HepG2 (cell line): Measurements from ENCODE around the gene FAM219A. TPM values are rescaled to one million over a fixed set of nuclear protein-coding genes. Genes with fewer than 3 reads are reported as not detected.

Experiments used
- ATAC-seq: fragments of 200-7000 bp; cut with Tn5 transposase; 3 replicates; pipeline ENCODE4 v1.9.1; 2020; ENCODE audit warnings: mild to moderate bottlenecking, moderate library complexity
- BruUV-seq: library from RNA; stranded (reverse); fragments of 400-500 nt; replicated peaks from 2 replicates; lab custom pipeline; 2021; lab: Mats Ljungman, UMichigan
- CTCF ChIA-PET: fragments of 300-600 bp; formaldehyde crosslinking; extraction: SDS; loops from one replicate; lab custom pipeline; 2021; ENCODE audit warnings: low total read pairs, inconsistent platforms, low intra/inter-chr PET ratio; lab: Yijun Ruan, JAX
- POLR2A ChIA-PET: fragments of 350-600 bp; sonication (Branson Sonifier 250); formaldehyde crosslinking; loops from one replicate; lab custom pipeline; 2020; ENCODE audit warnings: antibody characterized with exemption, inconsistent platforms; lab: Yijun Ruan, JAX
- DNase-seq: peaks from one replicate; pipeline ENCODE4 v3.0.0-alpha.2; 2015; ENCODE audit warnings: low spot score
- FAIRE-seq: peaks from 3 replicates; lab custom pipeline; 2011; peaks lifted over from hg19 to GRCh38; lab: Jason Lieb, UNC
- H2AFZ ChIP-seq: one replicate; pipeline ENCODE4 v1.6.1; 2011; ENCODE audit warnings: low read length, inconsistent platforms
- H3K27ac ChIP-seq: fragments of 300-600 bp; 3 replicates; pipeline ENCODE4 v1.8.0; 2011; ENCODE audit warnings: mixed run types, mild to moderate bottlenecking, mixed read lengths, low read length, inconsistent platforms; ENCODE audit not compliant: insufficient read depth; ENCODE audit errors: extremely low read length
- H3K27me3 ChIP-seq, 2 experiments: fragments of 200-600 bp in 1 of 2; 2 replicates in 1 of 2; 3 replicates in 1 of 2; pipeline versions ENCODE4 v1.6.0 to v1.8.0; 2011; ENCODE audit warnings: low read length in 2 of 2, mild to moderate bottlenecking in 2 of 2, moderate library complexity in 2 of 2, inconsistent platforms in 1 of 2; ENCODE audit not compliant: insufficient read depth in 2 of 2, control insufficient read depth in 1 of 2
- H3K36me3 ChIP-seq, 2 experiments: fragments of 200-600 bp in 1 of 2; replicated peaks in 1 of 2; 2 replicates in 1 of 2; 3 replicates in 1 of 2; pipeline versions ENCODE4 v1.5.1 to v1.8.0; 2011; ENCODE audit warnings: low read length in 2 of 2, inconsistent platforms in 1 of 2; ENCODE audit not compliant: insufficient read depth in 2 of 2, control insufficient read depth in 1 of 2
- H3K4me1 ChIP-seq: 2 replicates; pipeline ENCODE4 v1.5.1; 2012; ENCODE audit warnings: low read length, inconsistent platforms; ENCODE audit not compliant: insufficient read depth
- H3K4me2 ChIP-seq: 2 replicates; pipeline ENCODE4 v1.6.0; 2011; ENCODE audit warnings: low read depth, low read length, inconsistent platforms
- H3K4me3 ChIP-seq, 3 experiments: fragments of 200-600 bp in 1 of 3; sonication (generic), shearing (Covaris generic) in 1 of 3; replicated peaks in 1 of 3; 2 replicates each; pipeline ENCODE4 v1.5.1; 2011 to 2016; ENCODE audit warnings: low read length in 3 of 3, inconsistent platforms in 2 of 3, low read depth in 2 of 3, mild to moderate bottlenecking in 2 of 3, control low read depth in 1 of 3, mixed read lengths in 1 of 3; ENCODE audit not compliant: insufficient read depth in 1 of 3
- H3K79me2 ChIP-seq: one replicate; pipeline ENCODE4 v1.6.1; 2011; ENCODE audit warnings: low read length, inconsistent platforms; ENCODE audit not compliant: insufficient read depth
- H3K9ac ChIP-seq: 2 replicates; pipeline ENCODE4 v1.6.0; 2011; ENCODE audit warnings: mild to moderate bottlenecking, low read depth, low read length, inconsistent platforms; ENCODE audit not compliant: insufficient read depth
- H3K9me3 ChIP-seq: 2 replicates; pipeline ENCODE4 v1.5.1; 2012; ENCODE audit warnings: mild to moderate bottlenecking, low read length
- H4K20me1 ChIP-seq: 2 replicates; pipeline ENCODE4 v1.6.0; 2011; ENCODE audit warnings: inconsistent platforms, mild to moderate bottlenecking, low read length, moderate library complexity; ENCODE audit not compliant: insufficient read depth
- CEBPG ChIP-seq: IDR thresholded peaks from 2 replicates; pipeline ENCODE4 v1.6.1; 2016
- FOXM1 ChIP-seq: sonication (generic); formaldehyde crosslinking; IDR thresholded peaks from 2 replicates; pipeline ENCODE4 v1.5.0; 2020; ENCODE audit warnings: missing genetic modification reagents
- KDM3A ChIP-seq: IDR thresholded peaks from 2 replicates; pipeline ENCODE4 v1.6.1; 2018; ENCODE audit warnings: low read depth, missing compliant biosample characterization
- ZNF530 ChIP-seq: sonication (generic); formaldehyde crosslinking; IDR thresholded peaks from 2 replicates; pipeline ENCODE4 v1.5.0; 2020; ENCODE audit warnings: low read depth, mild to moderate bottlenecking, missing genetic modification reagents
- ZNF672 ChIP-seq: sonication (generic); formaldehyde crosslinking; IDR thresholded peaks from 2 replicates; pipeline ENCODE4 v1.8.1; 2022; ENCODE audit warnings: missing genetic modification reagents
- ZNF790 ChIP-seq: sonication (generic); formaldehyde crosslinking; IDR thresholded peaks from 2 replicates; pipeline ENCODE4 v1.8.0; 2022; ENCODE audit warnings: missing genetic modification reagents, mild to moderate bottlenecking, borderline replicate concordance
- ZNF841 ChIP-seq: sonication (generic); formaldehyde crosslinking; IDR thresholded peaks from 2 replicates; pipeline ENCODE4 v1.8.1; 2023; ENCODE audit warnings: missing genetic modification reagents, borderline replicate concordance
- WGBS: methylation state at CpG from one replicate; pipeline ENCODE4 v1.1.6; 2017; ENCODE audit warnings: low lambda C conversion rate; 5-methylcytosine and 5-hydroxymethylcytosine counted together
- in situ Hi-C: cut with HindIII; loops from 2 replicates; pipeline ENCODE4 v1.10.0; 2017; ENCODE audit warnings: low pct_unique_long_range_greater_than_20kb; ENCODE audit not compliant: extremely low pct_ligation_motif_present
- intact Hi-C: fragments of 100-400 bp; cut with micrococcal nuclease; formaldehyde crosslinking; loops from one replicate; pipeline ENCODE4 v1.10.0; 2022; ENCODE audit not compliant: unreplicated experiment
- polyA plus RNA-seq, 8 experiments: library from polyadenylated mRNA; depleted of rRNA in 3 of 8; stranded (reverse) in 7 of 8; unstranded in 1 of 8; fragments of >200 nt; fragmentation: Illumina TruSeq in 4 of 8; extraction: Trizol in 4 of 8; gene quantifications; 2 replicates each; pipeline versions ENCODE4 v1.2.1 to v1.2.3, GENCODE V29; 2011 to 2016; ENCODE audit warnings: low read depth in 4 of 8, missing spikeins in 1 of 8, mixed read lengths in 1 of 8; ENCODE audit not compliant: insufficient read depth in 1 of 8
- total RNA-seq, 5 experiments: library from RNA; depleted of rRNA; stranded (reverse); fragments of >200 nt; fragmentation: Illumina TruSeq; extraction: Trizol; gene quantifications; 2 replicates each; pipeline ENCODE4 v1.2.3, GENCODE V29; 2016; ENCODE audit warnings: low read depth in 1 of 5
- TF ChIP-seq, protein P1 (sequence below), 2 experiments: fragments of 450-650 bp in 1 of 2; sonication (generic) in 1 of 2; formaldehyde crosslinking in 1 of 2; IDR thresholded peaks; 2 replicates each; pipeline versions ENCODE4 v1.6.1 to v1.8.0; 2016 to 2022; ENCODE audit warnings: antibody characterized with exemption in 1 of 2, mild to moderate bottlenecking in 1 of 2, missing genetic modification reagents in 1 of 2
- TF ChIP-seq, protein P2 (sequence below): sonication (generic); formaldehyde crosslinking; IDR thresholded peaks from 2 replicates; pipeline ENCODE4 v1.4.0; 2020; ENCODE audit warnings: missing genetic modification reagents, low read depth, mild to moderate bottlenecking, borderline replicate concordance
- TF ChIP-seq, protein P3 (sequence below): IDR thresholded peaks from 2 replicates; pipeline ENCODE4 v1.6.1; 2016; ENCODE audit warnings: missing biosample characterization, missing genetic modification reagents, low read depth
- TF ChIP-seq, protein P4 (sequence below): sonication (generic); formaldehyde crosslinking; IDR thresholded peaks from 2 replicates; pipeline ENCODE4 v1.8.0; 2022; ENCODE audit warnings: mild to moderate bottlenecking, missing genetic modification reagents, borderline replicate concordance

Gene FAM219A
- total and polyA plus RNA-seq, 2 of the 13 experiments (the other 11 are each of a cell fraction or from before 2014, with no cell fraction given): 3.9 to 6.4 TPM

DNA sequence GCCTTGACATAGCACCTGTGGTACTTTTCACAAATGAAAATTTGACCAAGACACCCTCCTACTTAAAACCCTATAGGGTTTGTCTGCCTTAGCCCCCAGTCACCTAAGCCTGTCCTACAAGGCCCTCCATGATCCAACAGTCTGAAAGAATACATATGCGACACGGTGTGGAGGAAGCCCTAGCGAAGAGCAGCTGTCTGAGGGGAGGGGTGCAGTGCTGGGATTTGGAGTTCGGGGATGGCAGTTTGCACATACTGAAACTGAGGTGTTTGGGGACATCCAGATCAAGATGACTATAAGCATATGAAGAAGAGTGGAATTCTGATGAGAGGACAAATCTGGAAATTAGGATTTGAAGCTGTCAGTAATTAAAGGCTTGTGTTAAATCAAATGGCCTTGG, 74.5 kb downstream of the FAM219A start:
- ATAC-seq (no peak), FAIRE-seq (no peak), DNase-seq (no peak)
- H4K20me1 ChIP-seq: no peaks in the 10 kb centered on the region
- H3K36me3 ChIP-seq: no peaks in the 10 kb centered on the region
- intact Hi-C loops: no loop called here
- H3K4me1 ChIP-seq: peaks cover 44% of the 10 kb centered on the region
- BruUV-seq: no TSS peak
- no peak overlapping the region for H3K4me3 ChIP-seq
- in situ Hi-C loops: no loop called here
- no peak overlapping the region for H2AFZ ChIP-seq
- CTCF ChIA-PET: no interaction called here
- H3K4me2 ChIP-seq: no peak overlapping the region
- no peaks in the 10 kb centered on the region for H3K9me3 ChIP-seq
- H3K79me2 ChIP-seq: no peaks in the 10 kb centered on the region
- H3K9ac ChIP-seq: no peak overlapping the region
- POLR2A ChIA-PET: no interaction called here
- H3K27me3 ChIP-seq: no peaks in the 10 kb centered on the region; a peak in 1 of 5 replicates
- no peak overlapping the region for H3K27ac ChIP-seq
- 78% methylated on average over 4 of the region's 4 CpGs for WGBS
- TF ChIP-seq FOXM1 (CRISPR knock-in tag) (no peak), ZNF530 (CRISPR knock-in tag) (no peak), ZNF790 (CRISPR knock-in tag) (no peak), ZNF672 (no peak), ZNF841 (no peak), CEBPG (CRISPR knock-in tag) (no peak), KDM3A (no peak)
- TF ChIP-seq, protein P1, sequence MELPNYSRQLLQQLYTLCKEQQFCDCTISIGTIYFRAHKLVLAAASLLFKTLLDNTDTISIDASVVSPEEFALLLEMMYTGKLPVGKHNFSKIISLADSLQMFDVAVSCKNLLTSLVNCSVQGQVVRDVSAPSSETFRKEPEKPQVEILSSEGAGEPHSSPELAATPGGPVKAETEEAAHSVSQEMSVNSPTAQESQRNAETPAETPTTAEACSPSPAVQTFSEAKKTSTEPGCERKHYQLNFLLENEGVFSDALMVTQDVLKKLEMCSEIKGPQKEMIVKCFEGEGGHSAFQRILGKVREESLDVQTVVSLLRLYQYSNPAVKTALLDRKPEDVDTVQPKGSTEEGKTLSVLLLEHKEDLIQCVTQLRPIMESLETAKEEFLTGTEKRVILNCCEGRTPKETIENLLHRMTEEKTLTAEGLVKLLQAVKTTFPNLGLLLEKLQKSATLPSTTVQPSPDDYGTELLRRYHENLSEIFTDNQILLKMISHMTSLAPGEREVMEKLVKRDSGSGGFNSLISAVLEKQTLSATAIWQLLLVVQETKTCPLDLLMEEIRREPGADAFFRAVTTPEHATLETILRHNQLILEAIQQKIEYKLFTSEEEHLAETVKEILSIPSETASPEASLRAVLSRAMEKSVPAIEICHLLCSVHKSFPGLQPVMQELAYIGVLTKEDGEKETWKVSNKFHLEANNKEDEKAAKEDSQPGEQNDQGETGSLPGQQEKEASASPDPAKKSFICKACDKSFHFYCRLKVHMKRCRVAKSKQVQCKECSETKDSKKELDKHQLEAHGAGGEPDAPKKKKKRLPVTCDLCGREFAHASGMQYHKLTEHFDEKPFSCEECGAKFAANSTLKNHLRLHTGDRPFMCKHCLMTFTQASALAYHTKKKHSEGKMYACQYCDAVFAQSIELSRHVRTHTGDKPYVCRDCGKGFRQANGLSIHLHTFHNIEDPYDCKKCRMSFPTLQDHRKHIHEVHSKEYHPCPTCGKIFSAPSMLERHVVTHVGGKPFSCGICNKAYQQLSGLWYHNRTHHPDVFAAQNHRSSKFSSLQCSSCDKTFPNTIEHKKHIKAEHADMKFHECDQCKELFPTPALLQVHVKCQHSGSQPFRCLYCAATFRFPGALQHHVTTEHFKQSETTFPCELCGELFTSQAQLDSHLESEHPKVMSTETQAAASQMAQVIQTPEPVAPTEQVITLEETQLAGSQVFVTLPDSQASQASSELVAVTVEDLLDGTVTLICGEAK (IDR thresholded peaks at IDR 0.05): no peak
- TF ChIP-seq, protein P1 (CRISPR knock-in tag; IDR thresholded peaks at IDR 0.05): no peak
- TF ChIP-seq, protein P2, sequence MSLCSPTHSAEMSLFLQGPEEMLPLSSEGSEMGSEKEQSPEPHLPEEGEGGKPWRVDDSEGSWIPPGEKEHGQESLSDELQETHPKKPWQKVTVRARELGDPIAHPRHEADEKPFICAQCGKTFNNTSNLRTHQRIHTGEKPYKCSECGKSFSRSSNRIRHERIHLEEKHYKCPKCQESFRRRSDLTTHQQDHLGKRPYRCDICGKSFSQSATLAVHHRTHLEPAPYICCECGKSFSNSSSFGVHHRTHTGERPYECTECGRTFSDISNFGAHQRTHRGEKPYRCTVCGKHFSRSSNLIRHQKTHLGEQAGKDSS (CRISPR knock-in tag): no peak
- TF ChIP-seq, protein P3, sequence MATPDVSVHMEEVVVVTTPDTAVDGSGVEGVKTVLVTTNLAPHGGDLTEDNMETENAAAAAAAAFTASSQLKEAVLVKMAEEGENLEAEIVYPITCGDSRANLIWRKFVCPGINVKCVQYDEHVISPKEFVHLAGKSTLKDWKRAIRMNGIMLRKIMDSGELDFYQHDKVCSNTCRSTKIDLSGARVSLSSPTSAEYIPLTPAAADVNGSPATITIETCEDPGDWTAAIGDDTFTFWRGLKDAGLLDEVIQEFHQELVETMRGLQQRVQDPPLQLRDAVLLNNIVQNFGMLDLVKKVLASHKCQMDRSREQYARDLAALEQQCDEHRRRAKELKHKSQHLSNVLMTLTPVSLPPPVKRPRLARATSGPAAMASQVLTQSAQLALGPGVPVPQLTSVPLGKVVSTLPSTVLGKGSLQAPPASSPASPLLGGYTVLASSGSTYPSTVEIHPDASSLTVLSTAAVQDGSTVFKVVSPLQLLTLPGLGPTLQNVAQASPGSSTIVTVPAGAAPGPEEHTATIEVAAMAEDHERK: no peak
- TF ChIP-seq, protein P4, sequence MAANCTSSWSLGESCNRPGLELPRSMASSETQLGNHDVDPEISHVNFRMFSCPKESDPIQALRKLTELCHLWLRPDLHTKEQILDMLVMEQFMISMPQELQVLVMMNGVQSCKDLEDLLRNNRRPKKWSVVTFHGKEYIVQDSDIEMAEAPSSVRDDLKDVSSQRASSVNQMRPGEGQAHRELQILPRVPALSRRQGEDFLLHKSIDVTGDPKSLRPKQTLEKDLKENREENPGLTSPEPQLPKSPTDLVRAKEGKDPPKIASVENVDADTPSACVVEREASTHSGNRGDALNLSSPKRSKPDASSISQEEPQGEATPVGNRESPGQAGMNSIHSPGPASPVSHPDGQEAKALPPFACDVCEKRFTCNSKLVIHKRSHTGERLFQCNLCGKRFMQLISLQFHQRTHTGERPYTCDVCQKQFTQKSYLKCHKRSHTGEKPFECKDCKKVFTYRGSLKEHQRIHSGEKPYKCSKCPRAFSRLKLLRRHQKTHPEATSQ (CRISPR knock-in tag): no peak
